HCT116 (cell line): ENCODE measurements around the gene RANBP3L.

ENCODE experiments used
- ATF3 ChIP-seq: IDR thresholded peaks from 2 replicates; pipeline ENCODE4 v1.6.1; 2012
- CEBPB ChIP-seq: IDR thresholded peaks from 2 replicates; pipeline ENCODE4 v1.6.1; 2012; ENCODE audit warnings: low read depth
- CTCF ChIP-seq, 3 experiments: fragments of 200-600 bp in 1 of 3; sonication (generic) in 1 of 3; IDR thresholded peaks in 2 of 3; conservative IDR thresholded peaks in 1 of 3; 2 replicates each; pipeline ENCODE4 v1.5.1; 2012 to 2017; ENCODE audit warnings: low read depth in 2 of 3, low read length in 2 of 3, antibody characterized with exemption in 1 of 3, borderline replicate concordance in 1 of 3, control low read depth in 1 of 3, mild to moderate bottlenecking in 1 of 3, mixed read lengths in 1 of 3, mixed run types in 1 of 3, moderate library complexity in 1 of 3; ENCODE audit not compliant: insufficient read depth in 1 of 3
- ELF1 ChIP-seq: IDR thresholded peaks from 2 replicates; pipeline ENCODE4 v1.6.1; 2012; ENCODE audit warnings: low read depth, borderline replicate concordance
- EZH2 ChIP-seq: fragments of 200-600 bp; sonication (generic); IDR thresholded peaks from 2 replicates; pipeline ENCODE4 v1.6.1; 2017; ENCODE audit warnings: antibody characterized with exemption, mixed run types
- EZH2phosphoT487 ChIP-seq: fragments of 200-600 bp; IDR thresholded peaks from 2 replicates; pipeline ENCODE4 v1.6.1; 2018; ENCODE audit warnings: antibody characterized with exemption, borderline replicate concordance
- POLR2A ChIP-seq: IDR thresholded peaks from 2 replicates; pipeline ENCODE4 v1.7.0; 2011; ENCODE audit warnings: borderline replicate concordance; ENCODE audit not compliant: insufficient read depth, insufficient read length; ENCODE audit errors: extremely low read depth
- POLR2AphosphoS5 ChIP-seq: IDR thresholded peaks from 2 replicates; pipeline ENCODE4 v1.6.1; 2011; ENCODE audit warnings: mild to moderate bottlenecking, low read depth, low read length, moderate library complexity
- RAD21 ChIP-seq: IDR thresholded peaks from 2 replicates; pipeline ENCODE4 v1.6.1; 2012; ENCODE audit warnings: low read depth, mild to moderate bottlenecking
- REST ChIP-seq: IDR thresholded peaks from 2 replicates; pipeline ENCODE4 v1.6.1; 2012; ENCODE audit warnings: low read depth
- SP1 ChIP-seq: IDR thresholded peaks from 2 replicates; pipeline ENCODE4 v1.6.1; 2012; ENCODE audit warnings: low read depth
- TCF7L2 ChIP-seq: IDR thresholded peaks from 2 replicates; pipeline ENCODE4 v1.7.0; 2011; ENCODE audit warnings: borderline replicate concordance, inconsistent platforms; ENCODE audit not compliant: insufficient read depth, insufficient read length; ENCODE audit errors: extremely low read depth
- YY1 ChIP-seq: IDR thresholded peaks from 2 replicates; pipeline ENCODE4 v1.6.1; 2011; ENCODE audit warnings: low read length, low read depth, moderate library complexity, mild to moderate bottlenecking; ENCODE audit not compliant: insufficient replicate concordance; ENCODE audit errors: extremely low read depth
- ZNF274 ChIP-seq: fragments of 200-500 bp; sonication (Bioruptor generic); IDR thresholded peaks from 2 replicates; pipeline ENCODE4 v1.6.1; 2014; ENCODE audit warnings: mild to moderate bottlenecking, low read depth, low read length, inconsistent platforms

GRCh38 chr5:36337597-36337996 lies 35.9 kb upstream of the RANBP3L start:
- TF ChIP-seq POLR2AphosphoS5 (no peak), REST (no peak), SP1 (no peak), CEBPB (no peak), TCF7L2 (no peak), EZH2 (no peak), POLR2A (no peak), ZNF274 (no peak), CTCF (IDR thresholded peaks at IDR 0.05 in 2 of 3, conservative IDR thresholded peaks at IDR 0.05 in 1 of 3; ENCODE audit: borderline replicate concordance in 1 of 3, insufficient read depth in 1 of 3, low read depth in 2 of 3, low read length in 2 of 3) (no peak), ELF1 (no peak), ATF3 (no peak), RAD21 (no peak), YY1 (no peak), EZH2phosphoT487 (no peak)
